ENCODE data around the gene VSTM4.

VSTM4 gene

DNA sequence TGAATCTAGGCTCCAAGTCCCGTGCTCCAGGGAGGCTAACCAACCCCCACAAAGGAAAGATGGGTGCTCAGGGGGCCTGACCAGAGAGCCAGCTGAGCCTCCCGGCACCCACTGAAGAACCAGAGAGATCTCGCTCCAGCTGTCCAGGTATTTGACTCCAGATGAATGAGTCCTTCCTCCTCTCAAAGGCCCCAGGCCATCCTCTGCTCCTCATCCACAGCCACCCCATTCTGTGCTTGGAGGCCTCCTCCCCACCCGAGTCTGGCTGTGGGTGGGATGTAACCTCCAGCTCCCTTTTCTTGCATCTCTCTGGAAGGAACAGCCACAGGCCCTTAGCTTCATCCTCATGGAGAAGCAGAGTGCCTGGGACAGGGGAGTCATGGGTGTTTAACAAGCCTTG, 44.6 kb downstream of the VSTM4 start:
- no peak for DNase-seq (ENCODE audit: low read depth)

DNA sequence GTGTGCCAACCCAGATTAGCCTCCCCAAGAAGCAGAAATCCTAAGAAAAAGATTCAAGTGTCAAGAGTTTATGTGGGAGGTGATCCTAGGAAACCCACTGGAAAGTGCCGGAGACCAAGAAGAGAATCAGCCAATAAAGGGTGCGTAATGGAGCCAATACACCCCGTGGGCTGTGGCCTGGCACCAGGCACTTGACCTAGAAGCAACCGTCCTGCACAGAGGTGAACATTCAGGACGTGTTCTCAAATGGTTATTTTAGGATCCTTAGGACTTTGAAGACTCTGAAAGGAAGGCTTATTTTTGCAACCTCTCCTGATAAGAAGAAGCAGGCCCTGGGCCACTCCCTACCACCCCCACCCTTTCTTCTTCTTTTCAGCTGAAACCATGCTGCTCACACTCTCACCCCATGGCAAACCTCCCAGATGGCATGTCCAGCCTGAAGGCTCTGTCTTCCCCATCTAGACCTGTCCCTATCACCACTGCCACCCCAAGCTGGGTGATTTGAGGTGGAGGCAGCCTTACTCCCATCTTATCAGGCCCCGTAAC, 46.6 kb downstream of the VSTM4 start:
- DNase-seq (ENCODE audit: low read depth), result no peak

- DNase-seq (ENCODE audit: low read depth), result no peak
Observed at GRCh38 chr10:49068209-49068608, 47.1 kb downstream of the VSTM4 start.

DNA sequence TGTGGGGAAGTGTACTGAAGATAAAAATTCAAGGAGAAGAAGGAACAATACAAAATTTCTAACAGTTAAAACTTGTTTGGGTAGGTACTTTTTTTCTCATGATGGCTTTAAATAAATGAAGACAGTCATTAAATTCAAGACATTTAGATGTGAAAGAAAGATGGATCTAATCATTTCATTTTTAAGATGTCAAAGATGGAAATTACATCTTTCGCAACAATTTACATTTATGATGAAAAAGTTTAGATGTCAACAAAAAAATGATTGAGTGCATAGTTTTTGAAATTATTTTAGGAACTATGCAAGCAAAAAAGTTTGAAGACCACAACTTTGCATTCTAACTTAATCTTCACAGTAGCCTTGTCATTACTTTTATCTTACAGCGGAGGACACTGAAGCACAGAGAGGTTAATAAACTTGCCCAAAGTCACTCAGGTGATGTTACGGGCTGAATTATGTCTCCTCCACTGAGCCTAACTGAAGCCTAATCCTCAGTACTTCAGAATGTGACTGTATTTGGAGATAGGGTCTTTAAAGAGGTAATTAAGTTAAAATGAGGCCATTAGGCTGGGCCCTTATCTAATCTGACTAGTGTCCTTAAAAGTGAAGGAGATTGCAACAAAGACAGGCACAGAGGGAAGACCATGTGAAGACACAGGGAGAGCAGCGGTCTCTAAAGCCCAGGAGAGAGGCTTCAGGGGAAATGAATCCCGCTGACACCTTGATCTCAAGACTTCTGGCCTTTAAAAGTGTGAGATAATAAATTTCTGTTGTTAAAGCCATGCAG, 48.2 kb downstream of the VSTM4 start:
- no peak for DNase-seq (ENCODE audit: low read depth)

GRCh38 chr10:49062229-49062628, 53.1 kb downstream of the VSTM4 start:
- no peak for DNase-seq (ENCODE audit: low read depth)

DNA sequence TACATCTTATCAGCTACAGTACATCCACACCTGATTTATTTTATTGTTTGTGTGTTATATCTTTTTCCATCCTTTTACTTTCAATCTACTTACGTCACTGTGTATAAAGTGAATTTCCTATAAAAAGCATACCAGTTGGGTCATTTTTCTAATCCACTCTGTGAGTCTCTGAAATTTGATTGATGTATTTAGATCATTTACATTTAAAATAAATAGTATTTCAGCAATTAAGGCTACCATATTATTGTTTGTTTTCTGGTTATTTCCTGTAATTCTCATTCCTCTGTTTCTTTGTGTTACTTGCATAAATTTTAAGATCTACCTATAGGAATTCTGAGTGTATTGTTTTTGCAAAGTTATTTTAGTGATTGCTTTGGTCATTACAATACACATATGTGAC, 53.7 kb downstream of the VSTM4 start:
- DNase-seq (ENCODE audit: low read depth), result no peak

DNA sequence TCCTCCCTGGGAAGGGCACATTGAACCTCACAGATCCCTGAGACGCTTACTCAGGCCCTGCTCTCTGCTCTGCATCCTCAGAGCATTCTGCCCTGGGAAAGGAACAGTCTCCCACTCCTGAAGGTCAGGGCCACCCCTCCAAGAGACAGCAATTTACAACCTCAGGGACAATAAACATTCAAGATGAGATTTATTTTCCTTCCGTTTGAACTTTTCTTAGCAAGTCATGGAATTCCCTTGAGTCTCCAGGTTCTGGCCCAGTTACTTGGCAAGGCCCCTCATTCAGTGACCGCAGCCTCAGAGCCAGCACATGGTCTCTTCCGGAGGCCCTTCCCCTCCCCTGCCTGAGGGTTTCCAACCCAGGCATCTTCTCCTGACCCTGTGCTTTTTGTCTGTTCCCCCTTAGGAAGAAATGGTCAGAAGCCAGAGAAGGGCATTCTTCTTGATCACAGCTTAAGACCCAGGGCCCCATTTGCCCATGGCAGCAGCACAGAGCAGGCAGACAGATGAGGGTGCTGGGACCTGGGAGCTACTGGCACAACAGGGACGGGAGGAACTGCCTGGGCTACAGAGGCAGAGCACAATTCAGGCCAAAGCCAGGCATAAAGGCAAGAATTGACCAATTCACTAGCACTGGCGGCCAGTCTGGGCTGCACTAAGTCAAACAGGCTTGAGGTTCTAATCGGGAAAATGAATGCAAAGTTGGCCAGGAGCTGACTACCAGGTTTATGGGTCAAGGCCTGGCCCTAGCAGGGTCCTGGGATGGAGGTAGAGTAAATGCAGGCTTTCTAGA, 56.7 kb downstream of the VSTM4 start:
- no peak for DNase-seq (ENCODE audit: low read depth)

DNA sequence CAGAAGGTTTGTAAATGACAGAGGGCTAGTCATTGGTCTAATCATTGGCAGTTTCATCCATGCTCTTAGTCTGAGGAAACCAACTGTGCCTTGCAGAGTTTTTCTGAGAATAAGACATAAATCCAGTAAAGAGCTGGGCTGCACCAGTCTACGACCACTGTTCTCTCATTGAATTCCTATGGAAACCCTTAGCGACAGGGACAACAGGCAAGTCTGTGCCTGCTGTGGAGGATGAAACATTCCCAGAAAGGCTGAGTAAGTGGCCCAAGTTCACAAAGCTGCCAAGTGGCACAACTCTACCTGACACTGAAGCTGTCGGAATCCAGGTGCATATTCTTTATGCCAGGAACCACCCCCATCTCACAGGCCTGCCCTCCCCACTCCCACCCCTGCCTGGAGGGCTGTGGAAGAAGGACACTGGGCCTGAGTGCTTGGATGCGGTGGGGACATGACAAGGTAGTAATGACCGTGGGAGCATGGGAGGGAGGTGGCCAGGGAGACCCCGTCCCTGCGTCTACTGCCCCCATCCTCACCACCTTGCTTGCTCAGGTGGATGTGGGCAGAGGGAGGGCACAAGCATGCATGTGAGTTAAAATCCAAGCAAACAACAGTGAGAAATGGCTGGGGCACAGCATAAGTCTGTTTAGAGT, 58.0 kb downstream of the VSTM4 start:
- no peak for DNase-seq (ENCODE audit: low read depth)

- DNase-seq (ENCODE audit: low read depth), result no peak
Observed at GRCh38 chr10:49056356-49056755, 59.0 kb downstream of the VSTM4 start.

GRCh38 chr10:49055221-49055849, 60.0 kb downstream of the VSTM4 start:
- DNase-seq (ENCODE audit: low read depth), result no peak

- DNase-seq (ENCODE audit: low read depth), result no peak
Observed at GRCh38 chr10:49054753-49055152, 60.6 kb downstream of the VSTM4 start.

GRCh38 chr10:49053998-49054692, 61.2 kb downstream of the VSTM4 start:
- DNase-seq (ENCODE audit: low read depth), result no peak

DNA sequence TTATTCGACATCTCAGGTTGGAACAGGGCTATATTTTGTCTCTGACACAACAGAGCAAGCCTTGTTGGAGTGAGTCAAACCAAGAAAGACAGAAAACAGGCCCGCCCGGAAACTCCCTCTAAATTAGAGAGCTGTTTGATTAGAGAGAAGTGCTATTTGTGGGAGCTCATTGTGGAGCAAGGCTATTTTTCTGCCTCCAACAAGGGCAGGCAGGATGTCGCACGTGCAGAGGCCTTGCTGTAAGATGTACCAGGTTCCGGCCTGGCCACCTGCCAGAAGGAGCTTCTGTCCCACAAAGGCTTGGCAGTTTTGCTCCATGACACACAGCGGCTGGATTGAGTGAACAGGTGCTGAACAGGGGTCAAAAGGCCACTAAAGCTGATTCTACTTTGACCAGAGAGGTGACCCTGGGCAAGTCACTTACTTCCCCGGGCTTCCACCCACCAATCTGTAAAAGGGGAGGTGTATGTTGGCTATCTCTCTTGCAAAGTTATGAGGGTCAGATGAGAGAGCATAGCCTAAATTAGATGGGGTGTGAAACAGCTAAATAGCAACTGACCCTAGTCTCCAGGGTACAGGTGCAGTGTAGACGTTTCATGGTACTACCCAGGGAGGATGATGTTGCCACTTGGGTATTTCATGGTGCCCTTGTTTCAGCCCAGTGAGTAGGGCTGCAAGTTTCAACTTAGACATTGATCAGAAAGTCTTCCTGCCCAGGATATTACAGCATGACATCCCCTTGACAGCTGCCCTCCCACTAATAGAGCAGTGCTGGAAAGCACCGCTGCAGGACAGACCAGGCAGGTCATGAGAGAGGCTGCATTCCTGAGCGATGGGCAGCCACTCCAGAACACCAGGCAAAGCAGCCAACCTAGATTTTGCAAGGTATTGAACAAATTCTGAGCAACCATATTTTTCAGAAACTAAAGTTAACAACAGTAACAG, 62.0 kb downstream of the VSTM4 start:
- no peak for DNase-seq (ENCODE audit: low read depth)

DNA sequence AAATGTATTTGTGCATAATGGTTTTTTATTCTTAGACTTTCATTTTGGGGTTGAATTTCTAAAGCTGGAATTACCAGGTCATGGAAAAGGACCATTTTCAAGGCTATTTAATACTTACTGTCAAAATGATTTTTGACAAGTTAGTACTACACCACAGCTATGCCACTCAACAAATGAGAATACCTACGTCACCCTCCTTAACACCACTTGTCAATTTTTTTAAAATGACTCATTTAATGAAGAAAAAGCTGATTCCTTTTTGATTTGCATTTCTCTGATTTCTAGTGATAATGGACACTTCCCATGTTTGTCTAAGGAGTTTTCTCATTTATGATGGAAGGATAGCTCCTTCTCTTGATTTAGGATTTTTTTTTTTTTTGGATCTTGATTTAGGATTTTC, 63.3 kb downstream of the VSTM4 start:
- DNase-seq (ENCODE audit: low read depth), result no peak

GRCh38 chr10:49050906-49051305, 64.4 kb downstream of the VSTM4 start:
- no peak for DNase-seq (ENCODE audit: low read depth)

DNA sequence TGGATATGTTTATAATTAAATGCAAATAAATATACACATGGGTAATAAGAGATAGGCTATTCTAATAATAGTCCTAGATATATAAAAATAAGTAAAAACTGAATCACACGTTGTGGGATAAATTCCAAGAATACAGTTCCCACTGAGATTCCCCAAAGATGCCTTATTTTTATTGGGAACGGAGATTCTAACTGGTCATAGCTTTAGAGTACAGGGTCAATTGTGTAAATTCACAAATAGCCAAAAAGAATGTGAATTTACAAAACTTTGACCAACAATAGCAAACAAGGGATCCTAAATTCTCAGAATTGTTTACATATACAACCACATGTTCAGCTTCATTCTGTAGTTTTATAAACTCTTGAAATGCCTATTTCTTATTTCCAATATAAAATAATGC, 65.0 kb downstream of the VSTM4 start:
- no peak for DNase-seq (ENCODE audit: low read depth)

DNA sequence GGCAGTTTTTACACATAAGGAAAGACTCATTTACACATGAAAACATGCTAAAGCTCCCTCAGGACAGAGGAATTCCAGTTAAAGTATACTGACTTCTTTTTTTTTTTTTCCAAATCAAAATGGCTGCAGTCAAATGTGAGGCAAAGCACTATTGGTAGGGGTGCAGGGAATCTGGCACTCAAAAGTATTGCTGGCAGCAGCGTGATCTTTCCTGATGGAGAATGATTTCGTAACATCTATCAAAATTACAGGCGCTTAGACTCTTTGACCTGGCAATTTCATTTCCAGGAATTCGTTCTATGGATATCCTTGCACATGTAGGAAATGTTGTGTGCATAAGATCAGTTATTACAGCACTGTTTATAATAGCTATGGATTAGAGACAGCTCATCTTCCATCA, 65.7 kb downstream of the VSTM4 start:
- no peak for DNase-seq (ENCODE audit: low read depth)

DNA sequence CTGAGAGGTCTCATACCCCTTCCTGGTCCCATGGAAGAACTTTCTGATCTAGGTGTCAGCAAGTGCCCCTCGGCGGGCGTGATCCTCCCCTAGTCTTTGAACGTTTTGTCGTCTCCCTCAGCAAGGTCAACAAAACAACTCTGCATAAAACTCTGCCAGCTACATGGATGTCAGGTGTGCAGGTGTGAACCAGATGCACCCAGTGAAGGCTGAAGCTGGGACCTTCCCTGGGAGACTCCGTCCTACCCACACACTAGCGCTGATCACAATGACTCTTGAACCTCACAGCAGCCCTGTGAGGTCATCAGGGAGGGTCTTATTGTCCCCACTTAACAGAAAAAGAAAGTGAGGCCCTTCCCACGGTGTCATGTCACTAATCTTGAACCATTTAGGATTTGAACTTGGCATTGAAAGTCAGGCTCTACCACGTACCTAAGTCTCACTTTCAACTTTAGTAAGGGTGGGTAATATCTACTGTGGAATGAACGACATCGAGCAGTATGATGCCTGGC, 68.1 kb downstream of the VSTM4 start:
- DNase-seq (ENCODE audit: low read depth), result no peak

DNA sequence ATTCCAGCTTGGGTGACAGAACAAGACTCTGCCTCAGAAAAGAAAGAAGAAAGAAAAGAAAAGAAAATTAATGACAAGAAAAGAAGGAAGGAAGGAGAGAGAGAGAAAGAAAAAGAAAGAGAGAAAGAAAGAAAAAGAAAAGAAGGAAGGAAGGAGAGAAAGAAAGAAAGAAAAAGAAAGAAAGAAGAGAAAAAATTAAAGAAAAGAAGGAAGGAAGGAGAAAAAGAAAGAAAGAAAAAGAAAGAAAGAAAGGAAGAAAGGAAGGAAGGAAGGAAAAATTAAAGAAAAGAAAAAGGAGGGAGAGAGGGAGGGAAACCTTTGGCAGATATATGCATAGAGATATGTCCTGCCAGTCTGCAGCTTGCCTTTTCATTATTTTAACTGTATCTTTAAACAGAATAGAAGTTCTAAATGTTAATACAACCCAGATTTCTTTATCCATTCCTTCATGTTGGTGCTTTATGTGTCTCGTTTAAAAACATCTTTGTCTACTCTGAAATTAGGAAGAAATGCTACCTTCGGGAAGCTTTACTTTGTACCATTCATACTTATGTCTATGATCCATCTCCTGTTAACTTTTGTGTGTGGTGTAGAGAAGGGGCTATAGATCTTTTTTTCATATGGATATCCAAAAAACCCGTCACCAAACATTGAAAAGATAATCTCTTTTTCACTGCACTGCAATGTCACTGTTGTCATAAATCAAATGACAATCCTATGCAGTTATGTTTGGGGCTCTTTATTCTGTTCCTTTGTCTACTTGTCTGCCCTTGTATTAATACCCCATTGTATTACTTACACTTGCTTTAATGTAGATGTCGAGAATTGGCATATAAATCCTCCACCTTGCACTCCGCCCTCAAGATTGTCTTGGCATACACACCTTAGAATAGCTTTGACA, 70.8 kb downstream of the VSTM4 start:
- no peak for DNase-seq (ENCODE audit: low read depth)

Measured in T-helper 22 cell (primary cell).